Panc1 (cell line): Measurements from ENCODE around the gene NMT1. TPM values are rescaled to one million over a fixed set of nuclear protein-coding genes. Genes with fewer than 3 reads are reported as not detected.

Experiments
- ATAC-seq: fragments of 200-7000 bp; cut with Tn5 transposase; 2 replicates; pipeline ENCODE4 v1.9.1; 2020; ENCODE audit warnings: mild to moderate bottlenecking, moderate library complexity
- BruUV-seq: library from RNA; stranded (reverse); fragments of 400-500 nt; replicated peaks from 2 replicates; lab custom pipeline; 2021; lab: Mats Ljungman, UMichigan
- CTCF ChIA-PET: fragments of 300-600 bp; sonication (Branson Sonifier 250); formaldehyde crosslinking; loops from one replicate; lab custom pipeline; 2022; ENCODE audit warnings: antibody characterized with exemption; lab: Charles Lee
- POLR2A ChIA-PET: fragments of 300-600 bp; sonication (Branson Sonifier 250); formaldehyde crosslinking; loops from one replicate; lab custom pipeline; 2022; ENCODE audit warnings: antibody characterized with exemption; lab: Charles Lee
- DNase-seq: peaks from one replicate; pipeline ENCODE4 v3.0.0-alpha.2; 2010; ENCODE audit warnings: low read depth, low spot score
- H3K27ac ChIP-seq: 2 replicates; pipeline ENCODE4 v1.5.1; 2011; ENCODE audit warnings: mild to moderate bottlenecking, low read length, inconsistent platforms
- H3K27me3 ChIP-seq: fragments of 200-500 bp; sonication (Bioruptor generic); 2 replicates; pipeline ENCODE4 v1.6.0; 2014; ENCODE audit warnings: low read length, inconsistent platforms; ENCODE audit not compliant: control insufficient read depth, insufficient read depth
- H3K36me3 ChIP-seq: fragments of 200-500 bp; sonication (Bioruptor generic); 2 replicates; pipeline ENCODE4 v1.5.1; 2014; ENCODE audit warnings: inconsistent platforms, mild to moderate bottlenecking, low read length, moderate library complexity; ENCODE audit not compliant: control insufficient read depth, insufficient read depth
- H3K4me1 ChIP-seq: 2 replicates; pipeline ENCODE4 v1.5.1; 2011; ENCODE audit warnings: inconsistent platforms, mild to moderate bottlenecking, low read length, moderate library complexity; ENCODE audit not compliant: control insufficient read depth, insufficient read depth
- H3K4me3 ChIP-seq, 2 experiments: 2 replicates each; pipeline ENCODE4 v1.5.1; 2011 to 2012; ENCODE audit warnings: low read depth in 2 of 2, low read length in 2 of 2, mild to moderate bottlenecking in 2 of 2, inconsistent platforms in 1 of 2, moderate library complexity in 1 of 2
- H3K9me3 ChIP-seq: fragments of 200-500 bp; sonication (Bioruptor generic); 2 replicates; pipeline ENCODE4 v1.5.1; 2014; ENCODE audit warnings: low read depth, mild to moderate bottlenecking, inconsistent platforms, low read length, moderate library complexity; ENCODE audit not compliant: control insufficient read depth, insufficient read depth
- POLR2AphosphoS5 ChIP-seq: IDR thresholded peaks from 2 replicates; pipeline ENCODE4 v1.6.1; 2012; ENCODE audit warnings: mild to moderate bottlenecking, low read depth, low read length, moderate library complexity
- SIN3A ChIP-seq: IDR thresholded peaks from 2 replicates; pipeline ENCODE4 v1.6.1; 2012; ENCODE audit warnings: low read depth, mild to moderate bottlenecking, low read length, moderate library complexity, borderline replicate concordance; ENCODE audit not compliant: insufficient read depth
- TCF7L2 ChIP-seq: IDR thresholded peaks from 2 replicates; pipeline ENCODE4 v1.6.1; 2011; ENCODE audit warnings: mild to moderate bottlenecking, low read depth, low read length, inconsistent platforms
- in situ Hi-C: cut with HindIII; loops from 2 replicates; pipeline ENCODE4 v1.10.0; 2016; ENCODE audit warnings: low sequenced_read_pairs, low pct_unique_long_range_greater_than_20kb
- intact Hi-C: fragments of 100-400 bp; cut with micrococcal nuclease; formaldehyde crosslinking; loops from one replicate; pipeline ENCODE4 v1.10.0; 2022; ENCODE audit not compliant: unreplicated experiment
- total RNA-seq: library from RNA; stranded (reverse); gene quantifications from one replicate; pipeline ENCODE4 v1.2.1, GENCODE V29; 2021; ENCODE audit not compliant: unreplicated experiment
- TF ChIP-seq, protein P1 (sequence below): fragments of 450-650 bp; IDR thresholded peaks from 2 replicates; pipeline ENCODE4 v1.5.1; 2017; ENCODE audit warnings: mild to moderate bottlenecking
- TF ChIP-seq, protein P2 (sequence below), 2 experiments: IDR thresholded peaks; 2 replicates each; pipeline ENCODE4 v1.6.1; 2011 to 2012; ENCODE audit warnings: low read depth in 2 of 2, control low read depth in 1 of 2, low read length in 1 of 2, mild to moderate bottlenecking in 1 of 2, moderate library complexity in 1 of 2; ENCODE audit not compliant: insufficient read depth in 1 of 2

The NMT1 gene
- total RNA-seq, 1 experiment from 2014 or later, result 105 TPM

DNA sequence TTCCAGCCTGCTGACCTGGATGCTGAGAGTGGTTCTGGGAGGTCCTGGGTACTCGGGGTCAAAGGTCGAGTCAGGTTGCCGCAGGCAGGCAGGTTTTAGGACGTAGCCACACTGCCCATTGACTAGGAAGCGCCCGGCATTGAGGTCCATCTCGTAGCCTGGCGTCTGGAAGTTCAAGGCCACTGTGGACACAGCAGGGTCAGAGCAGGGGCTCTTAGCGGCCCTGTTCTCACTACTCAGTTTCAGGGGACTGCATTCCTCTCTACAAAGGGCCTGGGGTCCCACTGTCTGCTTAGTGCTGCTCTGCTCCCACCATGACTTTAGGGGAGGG, 52.3 kb downstream of the NMT1 start:
- Histone ChIP-seq H3K27ac (no peak overlapping the region), H3K27me3 (no peaks in the 10 kb centered on the region), H3K36me3 (no peaks in the 10 kb centered on the region), H3K9me3 (no peaks in the 10 kb centered on the region), H3K4me3 (no peak overlapping the region), H3K4me1 (peaks cover 13% of the 10 kb centered on the region)
- ATAC-seq, result no peak
- ChIA-PET POLR2A (no interaction called here), CTCF (interaction anchor here (0.5 kb wide), 1 partner anchor 22 kb away, joined by 3 read pairs; the partner anchor contains the start of gene ACBD4)
- intact Hi-C loops, result no loop called here
- in situ Hi-C loops, result no loop called here
- DNase-seq, result no peak
- TF ChIP-seq SIN3A (no peak), POLR2AphosphoS5 (no peak)
- TF ChIP-seq, protein P1, sequence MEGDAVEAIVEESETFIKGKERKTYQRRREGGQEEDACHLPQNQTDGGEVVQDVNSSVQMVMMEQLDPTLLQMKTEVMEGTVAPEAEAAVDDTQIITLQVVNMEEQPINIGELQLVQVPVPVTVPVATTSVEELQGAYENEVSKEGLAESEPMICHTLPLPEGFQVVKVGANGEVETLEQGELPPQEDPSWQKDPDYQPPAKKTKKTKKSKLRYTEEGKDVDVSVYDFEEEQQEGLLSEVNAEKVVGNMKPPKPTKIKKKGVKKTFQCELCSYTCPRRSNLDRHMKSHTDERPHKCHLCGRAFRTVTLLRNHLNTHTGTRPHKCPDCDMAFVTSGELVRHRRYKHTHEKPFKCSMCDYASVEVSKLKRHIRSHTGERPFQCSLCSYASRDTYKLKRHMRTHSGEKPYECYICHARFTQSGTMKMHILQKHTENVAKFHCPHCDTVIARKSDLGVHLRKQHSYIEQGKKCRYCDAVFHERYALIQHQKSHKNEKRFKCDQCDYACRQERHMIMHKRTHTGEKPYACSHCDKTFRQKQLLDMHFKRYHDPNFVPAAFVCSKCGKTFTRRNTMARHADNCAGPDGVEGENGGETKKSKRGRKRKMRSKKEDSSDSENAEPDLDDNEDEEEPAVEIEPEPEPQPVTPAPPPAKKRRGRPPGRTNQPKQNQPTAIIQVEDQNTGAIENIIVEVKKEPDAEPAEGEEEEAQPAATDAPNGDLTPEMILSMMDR, result no peak
- TF ChIP-seq, protein P2, sequence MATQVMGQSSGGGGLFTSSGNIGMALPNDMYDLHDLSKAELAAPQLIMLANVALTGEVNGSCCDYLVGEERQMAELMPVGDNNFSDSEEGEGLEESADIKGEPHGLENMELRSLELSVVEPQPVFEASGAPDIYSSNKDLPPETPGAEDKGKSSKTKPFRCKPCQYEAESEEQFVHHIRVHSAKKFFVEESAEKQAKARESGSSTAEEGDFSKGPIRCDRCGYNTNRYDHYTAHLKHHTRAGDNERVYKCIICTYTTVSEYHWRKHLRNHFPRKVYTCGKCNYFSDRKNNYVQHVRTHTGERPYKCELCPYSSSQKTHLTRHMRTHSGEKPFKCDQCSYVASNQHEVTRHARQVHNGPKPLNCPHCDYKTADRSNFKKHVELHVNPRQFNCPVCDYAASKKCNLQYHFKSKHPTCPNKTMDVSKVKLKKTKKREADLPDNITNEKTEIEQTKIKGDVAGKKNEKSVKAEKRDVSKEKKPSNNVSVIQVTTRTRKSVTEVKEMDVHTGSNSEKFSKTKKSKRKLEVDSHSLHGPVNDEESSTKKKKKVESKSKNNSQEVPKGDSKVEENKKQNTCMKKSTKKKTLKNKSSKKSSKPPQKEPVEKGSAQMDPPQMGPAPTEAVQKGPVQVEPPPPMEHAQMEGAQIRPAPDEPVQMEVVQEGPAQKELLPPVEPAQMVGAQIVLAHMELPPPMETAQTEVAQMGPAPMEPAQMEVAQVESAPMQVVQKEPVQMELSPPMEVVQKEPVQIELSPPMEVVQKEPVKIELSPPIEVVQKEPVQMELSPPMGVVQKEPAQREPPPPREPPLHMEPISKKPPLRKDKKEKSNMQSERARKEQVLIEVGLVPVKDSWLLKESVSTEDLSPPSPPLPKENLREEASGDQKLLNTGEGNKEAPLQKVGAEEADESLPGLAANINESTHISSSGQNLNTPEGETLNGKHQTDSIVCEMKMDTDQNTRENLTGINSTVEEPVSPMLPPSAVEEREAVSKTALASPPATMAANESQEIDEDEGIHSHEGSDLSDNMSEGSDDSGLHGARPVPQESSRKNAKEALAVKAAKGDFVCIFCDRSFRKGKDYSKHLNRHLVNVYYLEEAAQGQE (IDR thresholded peaks at IDR 0.05; ENCODE audit: insufficient read depth in 1 of 2, low read depth in 2 of 2, low read length in 1 of 2), result no peak
- BruUV-seq, result no TSS peak

DNA sequence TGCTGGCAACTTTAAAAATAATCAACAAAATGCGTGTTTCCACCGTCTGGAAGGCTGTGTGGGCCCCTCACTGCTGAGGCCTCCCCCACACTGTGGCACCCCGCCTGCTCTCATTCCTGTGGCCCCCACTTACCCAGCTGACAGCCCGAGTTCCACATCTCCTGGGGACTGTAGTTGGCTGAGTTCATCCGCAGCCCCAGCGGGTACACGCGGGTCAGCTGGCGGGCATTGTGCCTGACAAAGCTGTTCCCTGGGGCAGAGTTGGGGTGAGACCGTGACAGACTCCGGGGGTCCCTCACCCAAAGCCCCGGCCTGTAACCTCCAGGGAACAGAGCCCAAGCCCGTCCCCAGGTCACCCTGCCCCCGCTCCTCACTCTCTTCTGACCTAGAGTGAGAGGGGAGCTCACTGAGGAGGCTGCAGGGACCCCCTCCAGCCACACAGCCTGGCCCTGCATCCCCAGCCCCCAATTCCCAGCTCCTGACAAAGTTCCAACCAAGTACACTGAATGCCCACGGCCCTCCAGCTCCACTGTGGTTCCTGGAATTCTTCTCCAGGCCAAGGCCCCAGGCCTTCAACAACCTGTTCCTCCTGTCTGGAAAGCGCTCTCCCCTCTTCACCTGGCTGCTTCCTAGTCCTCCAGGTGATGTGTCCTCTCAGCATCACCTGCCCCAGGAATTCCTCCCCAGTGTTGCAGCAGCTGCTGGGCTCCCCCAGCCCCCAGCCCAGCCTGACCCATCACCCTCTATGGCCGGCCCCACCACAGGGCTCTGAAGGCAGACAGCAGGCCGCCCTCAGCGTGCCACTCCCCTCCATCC, 53.2 kb downstream of the NMT1 start:
- H3K36me3 ChIP-seq, result no peaks in the 10 kb centered on the region
- BruUV-seq, result no TSS peak
- H3K9me3 ChIP-seq, result no peaks in the 10 kb centered on the region
- in situ Hi-C loops (no loop called here), intact Hi-C loops (no loop called here)
- H3K4me1 ChIP-seq, result peaks cover 9% of the 10 kb centered on the region
- no peak overlapping the region for H3K4me3 ChIP-seq
- ChIA-PET POLR2A (no interaction called here), CTCF (no interaction called here)
- no peak overlapping the region for H3K27ac ChIP-seq
- TF ChIP-seq, protein P1, result no peak
- TF ChIP-seq, protein P2 (IDR thresholded peaks at IDR 0.05; ENCODE audit: insufficient read depth in 1 of 2, low read depth in 2 of 2, low read length in 1 of 2), result no peak
- no peak for TF ChIP-seq TCF7L2
- no peak for DNase-seq
- H3K27me3 ChIP-seq, result no peaks in the 10 kb centered on the region
- no peak for ATAC-seq
